A549 (cell line): ENCODE results near the gene GPATCH2. TPM values are rescaled to one million over a fixed set of nuclear protein-coding genes. Genes with fewer than 3 reads are reported as not detected.

ENCODE experiments used
- ATAC-seq, 2 experiments: fragments of 200-7000 bp in 1 of 2; fragments of >200 bp in 1 of 2; cut with Nextera tagmentation in 1 of 2; cut with Tn5 transposase in 1 of 2; 3 replicates each; pipeline versions ENCODE4 v1.8.0 to v1.9.1; 2018 to 2020; ENCODE audit warnings: mild to moderate bottlenecking in 1 of 2, moderate library complexity in 1 of 2
- CTCF ChIA-PET: fragments of 300-600 bp; sonication (Branson Sonifier 250); formaldehyde crosslinking; extraction: SDS; loops from one replicate; lab custom pipeline; 2021; ENCODE audit warnings: antibody characterized with exemption, inconsistent platforms; lab: Yijun Ruan, JAX
- POLR2A ChIA-PET: fragments of 350-600 bp; formaldehyde crosslinking; extraction: SDS; loops from one replicate; lab custom pipeline; 2021; ENCODE audit warnings: antibody characterized with exemption, inconsistent platforms; lab: Yijun Ruan, JAX
- DNase-seq, 2 experiments: peaks; one replicate each; pipeline versions ENCODE4 v3.0.0 to v3.0.0-alpha.2; 2011 to 2016; ENCODE audit warnings: low read depth in 1 of 2, low spot score in 1 of 2
- FAIRE-seq: peaks from 2 replicates; lab custom pipeline; 2011; peaks lifted over from hg19 to GRCh38; lab: Jason Lieb, UNC
- H3K27ac ChIP-seq, 2 experiments: fragments of >200 bp; sonication (Bioruptor Twin); formaldehyde crosslinking; 3 replicates each; pipeline ENCODE4 v1.5.1; 2016 to 2017
- H3K4me1 ChIP-seq: fragments of >200 bp; sonication (Bioruptor Twin); formaldehyde crosslinking; 3 replicates; pipeline ENCODE4 v1.6.1; 2016
- H3K4me2 ChIP-seq: fragments of >200 bp; sonication (Bioruptor Twin); formaldehyde crosslinking; 3 replicates; pipeline ENCODE4 v1.6.1; 2016
- H3K4me3 ChIP-seq: fragments of >200 bp; sonication (Bioruptor Twin); formaldehyde crosslinking; 3 replicates; pipeline ENCODE4 v1.5.1; 2016
- H3K9me3 ChIP-seq: fragments of >200 bp; sonication (Bioruptor Twin); formaldehyde crosslinking; 3 replicates; pipeline ENCODE4 v1.6.1; 2016
- CBX8 ChIP-seq: fragments of 200-600 bp; sonication (generic); IDR thresholded peaks from 2 replicates; pipeline ENCODE4 v1.6.1; 2016
- CHD2 ChIP-seq: fragments of 150-350 bp; IDR thresholded peaks from 2 replicates; pipeline ENCODE4 v1.6.1; 2014; ENCODE audit warnings: low read length; ENCODE audit not compliant: partially characterized antibody
- CHD4 ChIP-seq: fragments of 200-600 bp; sonication (generic); IDR thresholded peaks from 2 replicates; pipeline ENCODE4 v1.6.1; 2016; ENCODE audit warnings: antibody characterized with exemption, mild to moderate bottlenecking, borderline replicate concordance
- FOSB ChIP-seq: fragments of 250-450 bp; sonication (Bioruptor Pico); IDR thresholded peaks from 2 replicates; pipeline ENCODE4 v1.5.0; 2020; ENCODE audit warnings: mild to moderate bottlenecking, moderate library complexity
- HDAC2 ChIP-seq: fragments of 200-600 bp; sonication (generic); IDR thresholded peaks from 2 replicates; pipeline ENCODE4 v1.6.1; 2016
- HEYL ChIP-seq: fragments of 250-450 bp; sonication (Bioruptor Pico); IDR thresholded peaks from 2 replicates; pipeline ENCODE4 v1.8.0; 2021; ENCODE audit warnings: mild to moderate bottlenecking, moderate library complexity
- HOXA7 ChIP-seq: fragments of 250-450 bp; sonication (Bioruptor Pico); IDR thresholded peaks from 2 replicates; pipeline ENCODE4 v1.5.0; 2020; ENCODE audit warnings: mild to moderate bottlenecking, moderate library complexity
- HOXB13 ChIP-seq: fragments of 250-450 bp; sonication (Bioruptor Pico); IDR thresholded peaks from 2 replicates; pipeline ENCODE4 v1.5.0; 2020; ENCODE audit warnings: low read depth, mild to moderate bottlenecking, moderate library complexity
- HOXB5 ChIP-seq: fragments of 250-450 bp; sonication (Bioruptor Pico); IDR thresholded peaks from 2 replicates; pipeline ENCODE4 v1.5.0; 2020; ENCODE audit warnings: mild to moderate bottlenecking, moderate library complexity
- JUNB ChIP-seq: fragments of >200 bp; sonication (Bioruptor Twin); formaldehyde crosslinking; IDR thresholded peaks from 2 replicates; pipeline ENCODE4 v1.6.1; 2016
- KDM5A ChIP-seq: fragments of 200-600 bp; sonication (generic); IDR thresholded peaks from 2 replicates; pipeline ENCODE4 v1.6.1; 2016; ENCODE audit warnings: antibody characterized with exemption, mild to moderate bottlenecking
- MAFK ChIP-seq: fragments of 450-650 bp; IDR thresholded peaks from 2 replicates; pipeline ENCODE4 v1.6.1; 2014; ENCODE audit not compliant: partially characterized antibody
- MAZ ChIP-seq: fragments of 150-350 bp; IDR thresholded peaks from 2 replicates; pipeline ENCODE4 v1.6.1; 2014; ENCODE audit warnings: antibody characterized with exemption, low read depth, low read length, borderline replicate concordance
- NFE2L2 ChIP-seq: fragments of 150-350 bp; conservative IDR thresholded peaks from 2 replicates; pipeline ENCODE4 v1.6.1; 2014; ENCODE audit warnings: low read length
- PHF8 ChIP-seq: fragments of 200-600 bp; sonication (generic); IDR thresholded peaks from 2 replicates; pipeline ENCODE4 v1.6.1; 2016; ENCODE audit warnings: low read depth, mild to moderate bottlenecking, antibody characterized with exemption, moderate library complexity, borderline replicate concordance
- POLR2A ChIP-seq: IDR thresholded peaks from 2 replicates; pipeline ENCODE4 v1.6.1; 2012; ENCODE audit warnings: mild to moderate bottlenecking, low read length
- RCOR1 ChIP-seq: fragments of 150-350 bp; IDR thresholded peaks from 2 replicates; pipeline ENCODE4 v1.6.1; 2014; ENCODE audit warnings: antibody characterized with exemption, low read length, low read depth
- RFX5 ChIP-seq: fragments of 450-650 bp; IDR thresholded peaks from 2 replicates; pipeline ENCODE4 v1.7.1; 2014; ENCODE audit warnings: antibody characterized with exemption, mild to moderate bottlenecking, moderate library complexity
- RNF2 ChIP-seq: fragments of 200-600 bp; sonication (generic); IDR thresholded peaks from 2 replicates; pipeline ENCODE4 v1.6.1; 2016; ENCODE audit warnings: low read depth, mild to moderate bottlenecking, antibody characterized with exemption, moderate library complexity, borderline replicate concordance
- TFCP2L1 ChIP-seq: fragments of 250-450 bp; sonication (Bioruptor Pico); IDR thresholded peaks from 2 replicates; pipeline ENCODE4 v1.5.0; 2021; ENCODE audit warnings: mild to moderate bottlenecking
- USF2 ChIP-seq: fragments of 450-650 bp; IDR thresholded peaks from 2 replicates; pipeline ENCODE4 v1.6.1; 2014; ENCODE audit warnings: antibody characterized with exemption
- ZC3H11A ChIP-seq: fragments of 450-650 bp; IDR thresholded peaks from 2 replicates; pipeline ENCODE4 v1.6.1; 2014; ENCODE audit warnings: antibody characterized with exemption, mild to moderate bottlenecking
- WGBS: methylation state at CpG from one replicate; pipeline ENCODE4 v1.1.6; 2017; ENCODE audit errors: missing lambda C conversion rate; 5-methylcytosine and 5-hydroxymethylcytosine counted together
- polyA plus RNA-seq, 4 experiments: library from polyadenylated mRNA; depleted of rRNA in 3 of 4; stranded (reverse); fragments of >200 nt; fragmentation: RNase III in 1 of 4; extraction: RNeasy Plus Mini Kit Qiagen cat#74134 plus additional on column Dnase treatment in 1 of 4; gene quantifications; 2 replicates in 3 of 4; 3 replicates in 1 of 4; pipeline ENCODE4 v1.2.3, GENCODE V29; 2011 to 2017
- TF ChIP-seq, protein P1 (sequence below): IDR thresholded peaks from 2 replicates; pipeline ENCODE4 v1.6.1; 2012; ENCODE audit warnings: low read depth, borderline replicate concordance
- TF ChIP-seq, protein P2 (sequence below): fragments of 250-450 bp; sonication (Bioruptor Pico); IDR thresholded peaks from 2 replicates; pipeline ENCODE4 v1.5.0; 2021; ENCODE audit warnings: mild to moderate bottlenecking, moderate library complexity, borderline replicate concordance

GPATCH2 gene
- polyA plus RNA-seq, 2 of the 4 experiments (the other 2 are of a cell fraction), result 10.8 to 18.6 TPM

DNA sequence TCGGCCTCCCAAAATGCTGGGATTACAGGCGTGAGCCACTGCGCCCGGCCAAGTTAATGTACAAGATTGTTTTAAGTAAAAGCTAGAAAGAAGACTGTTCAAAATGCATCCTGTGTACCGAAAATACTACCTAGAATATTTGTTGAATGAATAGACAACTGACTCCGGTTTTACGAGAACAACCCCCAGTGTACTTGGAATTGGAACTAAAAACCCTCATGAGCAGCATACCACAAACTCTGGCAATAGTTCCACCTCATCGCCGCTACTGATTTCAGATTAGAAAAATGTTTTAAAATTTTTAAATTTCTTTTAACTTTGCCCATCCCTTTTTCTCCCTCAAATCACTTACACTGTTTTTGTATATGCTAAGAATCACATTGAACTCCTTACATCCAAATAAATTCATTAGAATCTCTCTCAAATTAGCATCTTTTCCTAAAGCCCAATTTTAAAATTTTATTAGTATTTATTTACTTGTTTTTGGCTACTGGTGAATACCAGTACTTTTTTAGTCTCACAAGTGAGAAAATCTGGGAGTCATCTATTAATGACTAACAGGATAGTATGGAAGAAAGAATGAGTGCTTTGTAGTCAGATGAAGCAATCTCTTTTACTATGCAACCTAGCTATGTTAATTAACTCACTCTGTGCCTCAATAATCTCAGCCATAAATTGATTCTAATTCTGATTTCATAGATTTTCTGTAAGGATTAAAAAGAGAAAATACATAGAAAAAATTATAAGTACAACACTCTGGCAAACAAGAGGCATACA, 95.1 kb downstream of the GPATCH2 start (continued):
- TF ChIP-seq, protein P1, sequence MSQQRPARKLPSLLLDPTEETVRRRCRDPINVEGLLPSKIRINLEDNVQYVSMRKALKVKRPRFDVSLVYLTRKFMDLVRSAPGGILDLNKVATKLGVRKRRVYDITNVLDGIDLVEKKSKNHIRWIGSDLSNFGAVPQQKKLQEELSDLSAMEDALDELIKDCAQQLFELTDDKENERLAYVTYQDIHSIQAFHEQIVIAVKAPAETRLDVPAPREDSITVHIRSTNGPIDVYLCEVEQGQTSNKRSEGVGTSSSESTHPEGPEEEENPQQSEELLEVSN, result no peak
- TF ChIP-seq FOSB (no peak), JUNB (no peak), RFX5 (no peak), CBX8 (no peak), MAFK (no peak), HEYL (CRISPR knock-in tag) (no peak)

DNA sequence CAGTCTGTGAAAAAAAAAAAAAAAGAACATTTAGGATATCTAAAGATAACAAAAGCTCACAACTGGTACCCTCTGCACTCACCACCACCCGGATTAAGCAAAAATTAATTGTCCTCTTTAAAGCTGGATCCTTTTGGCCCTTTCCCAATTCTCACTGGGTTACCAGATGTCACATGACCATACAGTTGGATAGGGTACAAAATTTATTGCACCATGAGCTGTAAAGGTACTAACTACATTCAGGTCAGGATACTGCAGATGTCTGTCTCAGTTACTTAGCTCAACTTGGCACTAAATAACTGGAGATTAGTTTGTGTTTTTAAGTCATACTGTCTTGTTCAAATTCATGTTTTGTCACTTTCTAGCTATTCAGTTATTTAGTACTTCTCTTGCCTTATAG, 96.3 kb downstream of the GPATCH2 start:
- FAIRE-seq, result peak; percentile 39
- H3K4me1 ChIP-seq, result peaks cover 4% of the 10 kb centered on the region; the same call in 1 of the 3 replicates
- 89% methylated on average over 1 of the region's 1 CpG for WGBS
- CTCF ChIA-PET, result interaction anchor here (0.7 kb wide), 1 partner anchor 90 kb away, joined by 3 read pairs; no protein-coding TSS in a partner anchor
- TF ChIP-seq USF2 (no peak), RFX5 (no peak), POLR2A (no peak), JUNB (no peak), CHD2 (no peak), CBX8 (no peak), HOXA7 (CRISPR knock-in tag) (no peak), PHF8 (no peak), RCOR1 (no peak), MAZ (no peak), KDM5A (no peak)
- TF ChIP-seq, protein P1, result no peak
- H3K9me3 ChIP-seq, result no peaks in the 10 kb centered on the region
- no peak for DNase-seq
- H3K4me3 ChIP-seq, result no peak overlapping the region
- ATAC-seq, result no peak
- no peak overlapping the region for H3K4me2 ChIP-seq
- POLR2A ChIA-PET, result no interaction called here
- no peak overlapping the region for H3K27ac ChIP-seq

DNA sequence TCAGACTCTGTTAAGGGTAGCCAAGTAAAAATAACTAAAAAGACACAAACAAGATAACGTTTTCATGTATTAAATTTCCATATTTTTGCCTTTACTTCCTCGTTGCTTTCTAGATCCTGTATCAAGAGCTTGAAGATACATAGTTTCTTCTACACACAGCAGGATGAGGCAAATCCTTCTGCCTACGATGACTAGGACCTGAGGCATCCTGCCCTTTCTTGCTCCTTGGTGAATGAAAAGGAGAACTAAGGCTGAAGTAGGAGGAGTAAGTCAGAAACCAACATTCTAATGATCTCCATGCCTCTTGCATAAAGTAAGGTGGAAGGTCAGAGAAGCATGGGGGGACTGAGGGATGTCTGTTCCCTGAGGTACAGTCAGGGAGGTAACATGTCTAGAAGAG, 102.6 kb downstream of the GPATCH2 start:
- ChIA-PET POLR2A (no interaction called here), CTCF (no interaction called here)
- Histone ChIP-seq H3K4me3 (no peak overlapping the region), H3K27ac (no peak overlapping the region), H3K9me3 (no peaks in the 10 kb centered on the region), H3K4me2 (no peak overlapping the region), H3K4me1 (peaks cover 13% of the 10 kb centered on the region)
- TF ChIP-seq HOXA7 (CRISPR knock-in tag) (no peak), CHD4 (no peak), HOXB5 (CRISPR knock-in tag) (no peak), MAZ (no peak), HDAC2 (no peak), NFE2L2 (no peak), ZC3H11A (no peak), MAFK (no peak), FOSB (no peak), TFCP2L1 (CRISPR knock-in tag) (no peak), HOXB13 (CRISPR knock-in tag) (no peak), RNF2 (no peak)
- TF ChIP-seq, protein P2, sequence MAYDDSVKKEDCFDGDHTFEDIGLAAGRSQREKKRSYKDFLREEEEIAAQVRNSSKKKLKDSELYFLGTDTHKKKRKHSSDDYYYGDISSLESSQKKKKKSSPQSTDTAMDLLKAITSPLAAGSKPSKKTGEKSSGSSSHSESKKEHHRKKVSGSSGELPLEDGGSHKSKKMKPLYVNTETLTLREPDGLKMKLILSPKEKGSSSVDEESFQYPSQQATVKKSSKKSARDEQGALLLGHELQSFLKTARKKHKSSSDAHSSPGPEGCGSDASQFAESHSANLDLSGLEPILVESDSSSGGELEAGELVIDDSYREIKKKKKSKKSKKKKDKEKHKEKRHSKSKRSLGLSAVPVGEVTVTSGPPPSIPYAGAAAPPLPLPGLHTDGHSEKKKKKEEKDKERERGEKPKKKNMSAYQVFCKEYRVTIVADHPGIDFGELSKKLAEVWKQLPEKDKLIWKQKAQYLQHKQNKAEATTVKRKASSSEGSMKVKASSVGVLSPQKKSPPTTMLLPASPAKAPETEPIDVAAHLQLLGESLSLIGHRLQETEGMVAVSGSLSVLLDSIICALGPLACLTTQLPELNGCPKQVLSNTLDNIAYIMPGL (CRISPR knock-in tag), result no peak
- FAIRE-seq, result no peak
- no peak for DNase-seq
- no peak for ATAC-seq
- WGBS, result 34% methylated on average over 3 of the region's 3 CpGs
